Left renal cortex interstitium (tissue), 4 donors: ENCODE measurements around the gene TMEM60. TPM values are rescaled to one million over a fixed set of nuclear protein-coding genes. Genes with fewer than 3 reads are reported as not detected.

Source experiments
- polyA plus RNA-seq, 4 donors: library from polyadenylated mRNA; unstranded; fragments of 120-200 nt; gene quantifications; one replicate each; pipeline ENCODE4 v1.2.1, GENCODE V29; 2013; ENCODE audit not compliant: insufficient read length in 4 of 4

Gene TMEM60
- polyA plus RNA-seq, 4 donors = 24.8 to 31.3 (median 28.1) TPM

Other genes starting within 250 kb of the TMEM60 start
- gene RSBN1L, start 102.0 kb downstream of the TMEM60 start, polyA plus RNA-seq = 10 to 100 TPM; 25.7 to 34.1 (median 29.9) TPM
- 10 to 100 TPM; 20.7 to 32.3 (median 25.4) TPM for gene PHTF2, start 339 bp upstream of the TMEM60 start, polyA plus RNA-seq